HepG2 (cell line): ENCODE measurements around the gene RAG2. TPM values are rescaled to one million over a fixed set of nuclear protein-coding genes. Genes with fewer than 3 reads are reported as not detected.

Experiments used
- MEIS2 ChIP-seq: sonication (generic); formaldehyde crosslinking; IDR thresholded peaks from 2 replicates; pipeline ENCODE4 v1.9.0; 2021; ENCODE audit warnings: mild to moderate bottlenecking, missing genetic modification reagents
- RAD21 ChIP-seq: fragments of 450-650 bp; formaldehyde crosslinking; IDR thresholded peaks from 2 replicates; pipeline ENCODE4 v1.5.0; 2020; ENCODE audit warnings: mild to moderate bottlenecking
- ZNF34 ChIP-seq: sonication (generic); formaldehyde crosslinking; IDR thresholded peaks from 2 replicates; pipeline ENCODE4 v1.4.0; 2020; ENCODE audit warnings: mild to moderate bottlenecking, missing genetic modification reagents, borderline replicate concordance
- ZNF362 ChIP-seq: sonication (generic); formaldehyde crosslinking; IDR thresholded peaks from 2 replicates; pipeline ENCODE4 v1.4.0; 2020; ENCODE audit warnings: missing genetic modification reagents, mild to moderate bottlenecking, borderline replicate concordance
- ZNF407 ChIP-seq: sonication (generic); formaldehyde crosslinking; IDR thresholded peaks from one replicate; pipeline ENCODE4 v1.5.1; 2020; ENCODE audit warnings: mild to moderate bottlenecking, missing genetic modification reagents; ENCODE audit errors: not compliant biosample characterization
- polyA plus RNA-seq, 8 experiments: library from polyadenylated mRNA; depleted of rRNA in 3 of 8; stranded (reverse) in 7 of 8; unstranded in 1 of 8; fragments of >200 nt; fragmentation: Illumina TruSeq in 4 of 8; extraction: Trizol in 4 of 8; gene quantifications; 2 replicates each; pipeline versions ENCODE4 v1.2.1 to v1.2.3, GENCODE V29; 2011 to 2016; ENCODE audit warnings: low read depth in 4 of 8, missing spikeins in 1 of 8, mixed read lengths in 1 of 8; ENCODE audit not compliant: insufficient read depth in 1 of 8
- total RNA-seq, 5 experiments: library from RNA; depleted of rRNA; stranded (reverse); fragments of >200 nt; fragmentation: Illumina TruSeq; extraction: Trizol; gene quantifications; 2 replicates each; pipeline ENCODE4 v1.2.3, GENCODE V29; 2016; ENCODE audit warnings: low read depth in 1 of 5

The RAG2 gene
- total and polyA plus RNA-seq, 2 of the 13 experiments (the other 11 are each of a cell fraction or from before 2014, with no cell fraction given), result not detected

GRCh38 chr11:36622431-36623136 lies 24.5 kb upstream of the RAG2 start (continued):
- TF ChIP-seq ZNF407 (CRISPR knock-in tag), result no peak
- no peak for TF ChIP-seq MEIS2
- TF ChIP-seq ZNF362, result no peak
- peak; percentile 27; the same call in 1 of the 2 replicates for TF ChIP-seq RAD21 (CRISPR knock-in tag)
- TF ChIP-seq ZNF34 (CRISPR knock-in tag), result no peak
